MCF 10A (cell line): Measurements from ENCODE around the gene WDR17. TPM values are rescaled to one million over a fixed set of nuclear protein-coding genes. Genes with fewer than 3 reads are reported as not detected.

Experiments used
- BruUV-seq: library from RNA; stranded (reverse); fragments of 400-500 nt; replicated peaks from 2 replicates; lab custom pipeline; 2021; lab: Mats Ljungman, UMichigan
- CTCF ChIA-PET: fragments of 300-600 bp; sonication (Branson Sonifier 250); formaldehyde crosslinking; extraction: SDS; loops from one replicate; lab custom pipeline; 2021; ENCODE audit warnings: antibody characterized with exemption, inconsistent platforms; lab: Yijun Ruan, JAX
- POLR2A ChIA-PET: fragments of 300-600, 350-650 bp; sonication (Branson Sonifier 250); formaldehyde crosslinking; extraction: SDS; loops from one replicate; lab custom pipeline; 2020; ENCODE audit warnings: antibody characterized with exemption, inconsistent platforms; lab: Yijun Ruan, JAX
- DNase-seq: peaks from one replicate; pipeline ENCODE4 v3.0.0-alpha.2; 2018; ENCODE audit not compliant: unreplicated experiment
- H3K27ac Mint-ChIP-seq: one replicate; pipeline ENCODE4 v1.8.0; 2022; ENCODE audit warnings: mild to moderate bottlenecking, low read depth, mixed read lengths; ENCODE audit not compliant: unreplicated experiment
- H3K27me3 Mint-ChIP-seq: one replicate; pipeline ENCODE4 v1.8.0; 2022; ENCODE audit warnings: mixed read lengths; ENCODE audit not compliant: insufficient read depth, unreplicated experiment
- H3K36me3 Mint-ChIP-seq: one replicate; pipeline ENCODE4 v1.8.0; 2022; ENCODE audit warnings: mild to moderate bottlenecking, moderate library complexity, mixed read lengths; ENCODE audit not compliant: insufficient read depth, unreplicated experiment
- H3K4me1 Mint-ChIP-seq: one replicate; pipeline ENCODE4 v1.8.0; 2022; ENCODE audit warnings: mixed read lengths; ENCODE audit not compliant: insufficient read depth, unreplicated experiment
- H3K4me3 Mint-ChIP-seq: one replicate; pipeline ENCODE4 v1.8.0; 2022; ENCODE audit warnings: mild to moderate bottlenecking, moderate library complexity, mixed read lengths; ENCODE audit not compliant: unreplicated experiment
- H3K9me3 Mint-ChIP-seq: one replicate; pipeline ENCODE4 v1.8.0; 2022; ENCODE audit warnings: mixed read lengths; ENCODE audit not compliant: unreplicated experiment
- CTCF ChIP-seq: fragments of 200-600 bp; IDR thresholded peaks from one replicate; pipeline ENCODE4 v1.8.0; 2022; ENCODE audit warnings: antibody characterized with exemption, mild to moderate bottlenecking; ENCODE audit not compliant: unreplicated experiment
- intact Hi-C: fragments of 100-400 bp; cut with micrococcal nuclease; formaldehyde crosslinking; loops from 2 replicates; pipeline ENCODE4 v1.14.1; 2022
- total RNA-seq: library from RNA; stranded (reverse); gene quantifications from 2 replicates; pipeline ENCODE4 v1.2.3, GENCODE V29; 2022

WDR17 gene
- total RNA-seq, 1 experiment from 2014 or later: 1.5 TPM

GRCh38 chr4:176186067-176186466 lies 120.4 kb downstream of the WDR17 start:
- Mint-ChIP-seq H3K27me3 (no peaks in the 10 kb centered on the region), H3K36me3 (no peaks in the 10 kb centered on the region), H3K9me3 (no peaks in the 10 kb centered on the region), H3K4me3 (no peak overlapping the region), H3K27ac (no peak overlapping the region), H3K4me1 (peaks cover 10% of the 10 kb centered on the region)
- no peak for TF ChIP-seq CTCF
- ChIA-PET POLR2A (no interaction called here), CTCF (no interaction called here)
- DNase-seq: no peak
- intact Hi-C loops: no loop called here
- no TSS peak for BruUV-seq

GRCh38 chr4:176186671-176187395 lies 121.2 kb downstream of the WDR17 start:
- no peaks in the 10 kb centered on the region for H3K27me3 Mint-ChIP-seq
- no TSS peak for BruUV-seq
- no peaks in the 10 kb centered on the region for H3K36me3 Mint-ChIP-seq
- TF ChIP-seq CTCF: no peak
- no peak overlapping the region for H3K27ac Mint-ChIP-seq
- no peak overlapping the region for H3K4me3 Mint-ChIP-seq
- CTCF ChIA-PET: no interaction called here
- peaks cover 10% of the 10 kb centered on the region for H3K4me1 Mint-ChIP-seq
- no peak for DNase-seq
- no peaks in the 10 kb centered on the region for H3K9me3 Mint-ChIP-seq
- intact Hi-C loops: no loop called here
- POLR2A ChIA-PET: no interaction called here

DNA sequence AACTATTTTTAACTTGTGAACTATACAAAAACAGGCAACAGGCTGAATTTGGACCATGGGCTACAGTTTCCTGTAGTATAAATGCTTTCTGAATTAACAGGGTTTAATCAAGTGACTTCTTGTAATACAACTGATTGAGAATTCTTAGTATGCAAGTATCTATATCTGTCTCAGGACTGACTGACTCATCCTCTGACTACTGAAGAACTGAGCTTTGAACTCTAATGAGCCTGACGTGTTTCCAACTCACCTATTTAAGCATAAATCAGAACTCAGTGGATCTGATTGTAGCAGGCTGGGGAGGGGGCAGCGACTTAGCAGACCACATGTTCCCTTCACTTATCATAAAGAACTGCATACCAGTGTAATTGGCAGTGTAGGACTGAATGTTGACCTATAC lies 122.0 kb downstream of the WDR17 start:
- Mint-ChIP-seq H3K27me3 (no peaks in the 10 kb centered on the region), H3K4me3 (no peak overlapping the region), H3K36me3 (no peaks in the 10 kb centered on the region), H3K4me1 (peaks cover 10% of the 10 kb centered on the region), H3K9me3 (no peaks in the 10 kb centered on the region), H3K27ac (no peak overlapping the region)
- no peak for DNase-seq
- intact Hi-C loops: no loop called here
- ChIA-PET CTCF (no interaction called here), POLR2A (no interaction called here)
- TF ChIP-seq CTCF: no peak
- BruUV-seq: no TSS peak

DNA sequence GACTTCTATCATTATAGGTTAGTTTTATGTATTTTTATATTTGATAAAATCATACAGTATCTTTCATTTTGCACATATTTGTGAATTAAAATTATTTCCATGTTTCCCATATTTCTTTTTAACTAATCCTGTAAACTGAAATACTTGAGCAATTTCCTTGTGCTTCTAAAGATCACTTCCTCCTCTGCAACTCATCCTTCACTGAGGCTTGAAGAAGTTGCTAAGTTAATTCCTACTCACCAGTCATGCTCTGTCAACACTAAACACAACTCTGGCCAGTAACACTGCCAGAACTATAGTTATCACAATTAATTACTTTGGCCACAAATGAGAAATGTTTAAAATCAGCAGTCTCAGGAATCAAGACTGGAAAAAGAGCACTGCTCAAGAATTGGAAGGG lies 123.0 kb downstream of the WDR17 start:
- no peak for DNase-seq
- intact Hi-C loops: no loop called here
- Mint-ChIP-seq H3K4me3 (no peak overlapping the region), H3K9me3 (no peaks in the 10 kb centered on the region), H3K27me3 (no peaks in the 10 kb centered on the region), H3K27ac (no peak overlapping the region), H3K36me3 (no peaks in the 10 kb centered on the region), H3K4me1 (peaks cover 12% of the 10 kb centered on the region)
- no peak for TF ChIP-seq CTCF
- ChIA-PET CTCF (no interaction called here), POLR2A (no interaction called here)
- no TSS peak for BruUV-seq
